ENCODE measurements around the gene PNMA8C.

DNA sequence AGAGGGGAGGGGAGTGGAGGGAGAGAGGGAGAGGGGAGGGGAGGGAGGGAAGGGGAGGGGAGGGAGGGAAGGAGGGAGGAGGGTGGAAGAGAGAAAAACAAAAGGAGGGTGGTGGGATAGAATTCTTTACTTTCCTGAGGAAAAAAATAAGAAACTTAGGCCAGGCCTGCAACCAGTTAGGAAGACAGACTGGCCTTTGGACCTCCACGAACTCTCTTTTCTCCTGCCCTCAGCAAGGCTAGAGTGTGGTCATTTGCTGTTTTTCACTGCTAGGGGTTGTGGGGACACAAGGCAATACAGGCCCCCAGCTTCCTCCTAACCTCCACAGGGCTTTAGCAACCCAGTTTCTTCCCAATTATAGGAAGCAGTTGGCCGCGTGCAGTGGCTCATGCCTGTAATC lies 19.5 kb downstream of the PNMA8C start:
- no peak for TF ChIP-seq POLR2AphosphoS5 (IDR thresholded peaks at IDR 0.05; ENCODE audit: borderline replicate concordance, low read depth, low read length)
- TF ChIP-seq EZH2 (IDR thresholded peaks at IDR 0.05) = no peak
- no peak for TF ChIP-seq FOXP2 (optimal IDR thresholded peaks at IDR 0.05; ENCODE audit: control extremely low read depth, extremely low read length, insufficient read depth)
